DOHH2 (cell line): ENCODE data around the gene BET1.

Experiments
- H3F3A ChIP-seq: fragments of 200-600 bp; sonication (generic), shearing (Covaris generic); 2 replicates; pipeline ENCODE4 v1.6.0; 2016; ENCODE audit warnings: antibody characterized with exemption, mild to moderate bottlenecking; ENCODE audit not compliant: control insufficient read depth, insufficient read depth
- H3K27ac ChIP-seq: fragments of 200-600 bp; sonication (generic); 2 replicates; pipeline ENCODE4 v1.5.1; 2014; ENCODE audit warnings: low read depth, mild to moderate bottlenecking, low read length, moderate library complexity
- H3K27me3 ChIP-seq: fragments of 200-600 bp; sonication (generic); 2 replicates; pipeline ENCODE4 v1.6.1; 2014; ENCODE audit warnings: mild to moderate bottlenecking, low read length, mixed read lengths; ENCODE audit not compliant: control insufficient read depth
- H3K36me3 ChIP-seq: fragments of 200-600 bp; sonication (generic); 2 replicates; pipeline ENCODE4 v1.6.1; 2014; ENCODE audit warnings: mild to moderate bottlenecking, low read length, moderate library complexity, mixed read lengths; ENCODE audit not compliant: control insufficient read depth
- H3K4me1 ChIP-seq: fragments of 200-600 bp; sonication (generic); 2 replicates; pipeline ENCODE4 v1.6.1; 2014; ENCODE audit warnings: mild to moderate bottlenecking, low read length, mixed read lengths; ENCODE audit not compliant: control insufficient read depth
- H3K4me2 ChIP-seq: fragments of 200-600 bp; sonication (generic); 2 replicates; pipeline ENCODE4 v1.6.0; 2014; ENCODE audit warnings: mild to moderate bottlenecking, low read length, moderate library complexity
- H3K4me3 ChIP-seq: fragments of 200-600 bp; sonication (generic); 2 replicates; pipeline ENCODE4 v1.5.1; 2014; ENCODE audit warnings: mild to moderate bottlenecking, low read length, mixed read lengths
- H3K79me2 ChIP-seq: fragments of 200-600 bp; sonication (generic); 2 replicates; pipeline ENCODE4 v1.6.1; 2014; ENCODE audit warnings: mild to moderate bottlenecking, low read length, mixed read lengths; ENCODE audit not compliant: control insufficient read depth
- H3K9me2 ChIP-seq: fragments of 200-600 bp; sonication (generic); replicated peaks from 2 replicates; pipeline ENCODE4 v1.6.1; 2014; ENCODE audit warnings: mild to moderate bottlenecking, low read length, mixed read lengths; ENCODE audit not compliant: control insufficient read depth
- H3K9me3 ChIP-seq: fragments of 200-600 bp; sonication (generic); 2 replicates; pipeline ENCODE4 v1.6.1; 2014; ENCODE audit warnings: antibody characterized with exemption, low read length, mixed read lengths; ENCODE audit not compliant: control insufficient read depth, insufficient read depth
- H4K20me1 ChIP-seq: fragments of 200-600 bp; sonication (generic); 2 replicates; pipeline ENCODE4 v1.6.0; 2014; ENCODE audit warnings: low read depth, mild to moderate bottlenecking, antibody characterized with exemption, low read length, moderate library complexity; ENCODE audit not compliant: control insufficient read depth, insufficient read depth
- EZH2phosphoT487 ChIP-seq: fragments of 200-600 bp; sonication (generic); IDR thresholded peaks from 2 replicates; pipeline ENCODE4 v1.6.1; 2017; ENCODE audit warnings: borderline replicate concordance, mild to moderate bottlenecking, antibody characterized with exemption, low read length, moderate library complexity, mixed read lengths
- TF ChIP-seq, protein P1 (sequence below): fragments of 200-600 bp; sonication (generic); IDR thresholded peaks from one replicate; pipeline ENCODE4 v1.5.1; 2014; ENCODE audit warnings: antibody characterized with exemption, mild to moderate bottlenecking, low read depth, low read length; ENCODE audit not compliant: poor library complexity, severe bottlenecking

BET1 gene

GRCh38 chr7:94047956-94048355 is 43.8 kb upstream of the BET1 start:
- Histone ChIP-seq H3K4me2 (no peak overlapping the region), H3K4me3 (no peak overlapping the region), H4K20me1 (no peaks in the 10 kb centered on the region), H3F3A (peaks cover 22% of the 10 kb centered on the region), H3K9me2 (no peaks in the 10 kb centered on the region), H3K36me3 (no peaks in the 10 kb centered on the region; the same call in 1 of the 2 replicates), H3K79me2 (no peaks in the 10 kb centered on the region), H3K27ac (no peak overlapping the region), H3K9me3 (no peaks in the 10 kb centered on the region), H3K4me1 (peaks cover 68% of the 10 kb centered on the region), H3K27me3 (no peaks in the 10 kb centered on the region)
- no peak for TF ChIP-seq EZH2phosphoT487
- TF ChIP-seq, protein P1, sequence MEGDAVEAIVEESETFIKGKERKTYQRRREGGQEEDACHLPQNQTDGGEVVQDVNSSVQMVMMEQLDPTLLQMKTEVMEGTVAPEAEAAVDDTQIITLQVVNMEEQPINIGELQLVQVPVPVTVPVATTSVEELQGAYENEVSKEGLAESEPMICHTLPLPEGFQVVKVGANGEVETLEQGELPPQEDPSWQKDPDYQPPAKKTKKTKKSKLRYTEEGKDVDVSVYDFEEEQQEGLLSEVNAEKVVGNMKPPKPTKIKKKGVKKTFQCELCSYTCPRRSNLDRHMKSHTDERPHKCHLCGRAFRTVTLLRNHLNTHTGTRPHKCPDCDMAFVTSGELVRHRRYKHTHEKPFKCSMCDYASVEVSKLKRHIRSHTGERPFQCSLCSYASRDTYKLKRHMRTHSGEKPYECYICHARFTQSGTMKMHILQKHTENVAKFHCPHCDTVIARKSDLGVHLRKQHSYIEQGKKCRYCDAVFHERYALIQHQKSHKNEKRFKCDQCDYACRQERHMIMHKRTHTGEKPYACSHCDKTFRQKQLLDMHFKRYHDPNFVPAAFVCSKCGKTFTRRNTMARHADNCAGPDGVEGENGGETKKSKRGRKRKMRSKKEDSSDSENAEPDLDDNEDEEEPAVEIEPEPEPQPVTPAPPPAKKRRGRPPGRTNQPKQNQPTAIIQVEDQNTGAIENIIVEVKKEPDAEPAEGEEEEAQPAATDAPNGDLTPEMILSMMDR = no peak

GRCh38 chr7:94045581-94045980 is 41.4 kb upstream of the BET1 start:
- Histone ChIP-seq H4K20me1 (no peaks in the 10 kb centered on the region), H3K36me3 (no peaks in the 10 kb centered on the region), H3F3A (peaks cover 5% of the 10 kb centered on the region; the same call in 1 of the 2 replicates), H3K4me2 (no peak overlapping the region), H3K9me3 (no peaks in the 10 kb centered on the region), H3K27ac (no peak overlapping the region), H3K4me3 (no peak overlapping the region), H3K9me2 (no peaks in the 10 kb centered on the region), H3K79me2 (no peaks in the 10 kb centered on the region), H3K27me3 (no peaks in the 10 kb centered on the region), H3K4me1 (peaks cover 64% of the 10 kb centered on the region)
- TF ChIP-seq, protein P1 = no peak
- TF ChIP-seq EZH2phosphoT487 = no peak

- no peaks in the 10 kb centered on the region for H3K9me2 ChIP-seq
- no peaks in the 10 kb centered on the region for H3K79me2 ChIP-seq
- H3F3A ChIP-seq = peaks cover 5% of the 10 kb centered on the region; the same call in 1 of the 2 replicates
- H3K4me3 ChIP-seq = no peak overlapping the region
- TF ChIP-seq, protein P1 = no peak
- no peak for TF ChIP-seq EZH2phosphoT487
- H4K20me1 ChIP-seq = no peaks in the 10 kb centered on the region
- H3K4me1 ChIP-seq = peaks cover 64% of the 10 kb centered on the region
- H3K9me3 ChIP-seq = no peaks in the 10 kb centered on the region
- no peaks in the 10 kb centered on the region for H3K36me3 ChIP-seq
- H3K27me3 ChIP-seq = no peaks in the 10 kb centered on the region
- H3K27ac ChIP-seq = no peak overlapping the region
- H3K4me2 ChIP-seq = no peak overlapping the region
These were observed 40.7 kb upstream of the BET1 start for GRCh38 chr7:94044806-94045205.
